ENCODE results near the gene ALOX5AP. TPM values are rescaled to one million over a fixed set of nuclear protein-coding genes. Genes with fewer than 3 reads are reported as not detected.

ALOX5AP gene
- total RNA-seq, 1 donor from 2014 or later = 3.1 TPM

DNA sequence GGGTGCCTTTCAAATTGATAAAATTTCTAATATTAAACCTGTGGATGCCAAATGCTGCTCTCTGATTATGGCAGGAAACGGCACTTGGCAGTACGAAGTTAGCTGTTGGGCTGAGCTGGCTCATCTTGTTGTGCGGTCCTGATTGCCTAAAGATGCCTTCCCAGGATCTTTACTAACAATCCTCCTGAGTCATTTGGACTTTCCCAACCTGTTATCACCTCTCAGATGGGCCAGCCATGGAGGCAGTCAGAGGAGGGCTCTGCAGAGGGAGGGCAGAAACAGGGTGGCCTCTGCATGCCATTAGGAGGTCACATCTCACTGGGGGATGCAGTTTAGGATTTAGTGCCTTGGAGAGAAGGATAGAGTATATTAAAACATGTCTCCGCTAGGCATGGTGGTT lies 27.3 kb downstream of the ALOX5AP start:
- no peak for ATAC-seq

DNA sequence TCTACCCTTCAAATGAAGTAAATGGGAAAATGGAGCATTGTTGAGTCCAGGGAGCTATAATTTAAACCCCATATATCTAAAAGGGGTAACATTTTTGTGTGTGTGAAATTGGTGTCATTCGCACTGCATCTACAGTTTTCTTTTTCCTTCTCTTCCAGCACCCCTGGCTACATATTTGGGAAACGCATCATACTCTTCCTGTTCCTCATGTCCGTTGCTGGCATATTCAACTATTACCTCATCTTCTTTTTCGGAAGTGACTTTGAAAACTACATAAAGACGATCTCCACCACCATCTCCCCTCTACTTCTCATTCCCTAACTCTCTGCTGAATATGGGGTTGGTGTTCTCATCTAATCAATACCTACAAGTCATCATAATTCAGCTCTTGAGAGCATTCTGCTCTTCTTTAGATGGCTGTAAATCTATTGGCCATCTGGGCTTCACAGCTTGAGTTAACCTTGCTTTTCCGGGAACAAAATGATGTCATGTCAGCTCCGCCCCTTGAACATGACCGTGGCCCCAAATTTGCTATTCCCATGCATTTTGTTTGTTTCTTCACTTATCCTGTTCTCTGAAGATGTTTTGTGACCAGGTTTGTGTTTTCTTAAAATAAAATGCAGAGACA lies 28.6 kb downstream of the ALOX5AP start:
- ATAC-seq = no peak

GRCh38 chr13:30766231-30766630 lies 30.9 kb downstream of the ALOX5AP start:
- no peak for ATAC-seq

GRCh38 chr13:30770929-30771328 lies 35.6 kb downstream of the ALOX5AP start:
- no peak for ATAC-seq

- ATAC-seq = no peak
Observed at GRCh38 chr13:30773561-30773960, 38.2 kb downstream of the ALOX5AP start.

- no peak for ATAC-seq
Observed at GRCh38 chr13:30774214-30774730, 38.9 kb downstream of the ALOX5AP start.

DNA sequence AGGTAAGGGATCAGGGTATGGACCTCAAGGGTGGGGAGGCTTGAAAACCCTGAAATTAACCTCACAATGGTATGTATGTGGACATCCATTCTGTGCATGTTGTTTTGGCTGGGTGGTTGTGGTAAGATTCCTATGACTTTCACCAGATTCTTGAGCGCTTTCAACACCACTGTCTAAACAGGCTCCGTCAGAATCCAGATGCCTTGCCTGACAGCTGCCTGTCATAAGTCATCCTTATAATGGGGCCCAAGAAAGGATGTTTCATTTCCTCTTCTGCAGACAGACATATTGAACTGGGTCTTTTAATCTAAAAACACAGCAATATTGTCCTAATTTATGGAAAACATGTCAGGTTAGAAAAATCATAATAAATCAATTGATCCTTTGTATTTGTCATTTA lies 41.3 kb downstream of the ALOX5AP start:
- no peak for ATAC-seq

- no peak for ATAC-seq
Observed at GRCh38 chr13:30779016-30779415, 43.7 kb downstream of the ALOX5AP start.

DNA sequence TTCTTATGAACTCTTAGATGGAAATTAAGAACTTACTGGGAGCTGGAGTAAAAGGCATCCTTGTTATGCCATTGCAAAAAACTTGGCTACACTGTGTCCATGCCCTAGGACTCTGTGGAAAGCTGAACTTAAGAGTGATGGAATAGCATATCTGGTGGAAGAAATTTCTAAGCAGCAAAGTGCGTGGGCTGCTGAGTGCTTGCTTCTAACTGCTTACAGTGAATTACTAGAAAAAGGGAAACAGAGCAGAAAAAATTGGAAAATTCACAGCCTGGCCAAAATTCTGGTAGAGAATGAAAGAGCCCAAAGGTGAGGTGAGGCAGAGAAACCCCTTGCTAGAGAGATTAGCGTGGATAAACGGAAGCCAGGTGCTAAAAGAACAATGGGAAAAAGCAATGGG lies 44.3 kb downstream of the ALOX5AP start:
- no peak for ATAC-seq

DNA sequence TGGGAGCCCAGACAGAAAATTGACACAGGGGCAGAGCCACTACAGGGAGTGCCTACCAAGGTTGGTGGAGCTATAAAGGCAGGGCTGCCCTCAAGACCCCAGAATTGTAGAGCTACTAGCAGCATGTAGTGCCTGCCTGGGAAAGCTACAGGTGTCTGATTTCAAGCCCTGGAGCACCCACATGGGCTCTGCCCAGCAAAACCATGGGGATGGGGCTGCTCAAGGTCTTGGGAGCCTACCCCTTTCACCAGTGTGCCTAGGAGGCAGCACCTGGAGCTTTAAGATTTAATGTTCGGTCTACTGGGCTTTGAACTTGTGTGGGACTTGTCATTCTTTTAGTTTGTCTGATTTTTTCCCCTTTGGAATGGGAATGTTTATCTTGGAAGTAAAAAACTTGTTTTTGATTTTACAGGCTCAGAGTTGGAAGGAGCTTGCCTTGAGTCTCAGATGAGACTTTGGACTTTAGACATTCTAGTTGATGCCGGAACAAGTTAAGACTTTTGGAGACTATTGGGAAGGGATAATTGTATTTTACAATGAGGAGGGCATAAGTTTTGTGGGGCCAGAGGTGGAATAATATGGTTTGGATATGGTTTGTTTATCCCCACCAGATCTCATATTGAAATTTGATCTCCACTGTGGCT lies 45.1 kb downstream of the ALOX5AP start:
- ATAC-seq = no peak

DNA sequence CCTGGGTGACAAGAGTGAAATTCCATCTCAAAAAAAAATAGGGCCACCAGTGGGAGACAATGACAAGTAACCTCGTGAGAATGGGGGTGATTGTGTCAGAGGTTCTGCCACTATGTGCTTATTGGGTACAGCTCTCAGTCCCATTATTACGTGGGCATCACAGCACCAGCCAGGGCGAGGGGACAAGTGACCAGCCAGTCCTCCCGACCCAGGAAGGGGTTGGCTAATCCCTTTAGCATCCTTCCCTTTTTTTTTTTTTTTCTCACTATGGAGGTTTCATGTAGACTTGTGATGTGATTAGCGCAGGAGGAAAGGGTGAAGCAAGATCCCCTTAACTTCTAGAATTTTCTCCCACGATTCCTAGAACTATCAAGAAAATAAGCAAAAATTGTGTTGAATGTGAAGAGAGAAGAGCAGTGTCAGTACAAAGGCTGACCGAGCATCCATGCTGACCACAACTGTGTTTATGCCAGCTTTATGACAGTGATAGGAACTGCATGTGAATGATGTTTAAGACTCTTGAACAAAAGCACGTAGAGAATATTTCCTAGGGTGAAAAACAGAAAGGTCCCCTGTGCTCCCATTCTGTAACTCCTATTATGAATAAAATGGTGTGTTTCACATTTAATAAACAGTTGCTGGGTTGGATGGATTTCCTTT lies 50.0 kb downstream of the ALOX5AP start:
- ATAC-seq = no peak

DNA sequence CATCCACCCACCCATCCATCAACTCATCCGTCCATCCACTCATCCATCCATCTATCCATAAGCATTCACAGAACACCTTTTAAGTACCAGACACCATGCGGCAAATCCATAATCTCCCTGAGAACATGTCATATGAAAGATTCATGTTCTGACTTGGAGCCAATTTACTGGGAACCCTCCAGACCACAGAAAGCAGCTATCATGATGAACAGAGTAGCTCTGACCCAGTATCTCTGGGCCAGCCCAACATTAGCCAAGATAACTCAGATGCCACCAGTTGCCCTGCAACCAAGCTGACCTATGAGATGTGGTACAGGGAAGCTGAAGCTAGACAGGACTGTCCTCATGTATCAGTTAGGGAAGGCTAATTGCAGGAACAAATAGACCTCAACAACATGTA lies 51.3 kb downstream of the ALOX5AP start:
- ATAC-seq = no peak

DNA sequence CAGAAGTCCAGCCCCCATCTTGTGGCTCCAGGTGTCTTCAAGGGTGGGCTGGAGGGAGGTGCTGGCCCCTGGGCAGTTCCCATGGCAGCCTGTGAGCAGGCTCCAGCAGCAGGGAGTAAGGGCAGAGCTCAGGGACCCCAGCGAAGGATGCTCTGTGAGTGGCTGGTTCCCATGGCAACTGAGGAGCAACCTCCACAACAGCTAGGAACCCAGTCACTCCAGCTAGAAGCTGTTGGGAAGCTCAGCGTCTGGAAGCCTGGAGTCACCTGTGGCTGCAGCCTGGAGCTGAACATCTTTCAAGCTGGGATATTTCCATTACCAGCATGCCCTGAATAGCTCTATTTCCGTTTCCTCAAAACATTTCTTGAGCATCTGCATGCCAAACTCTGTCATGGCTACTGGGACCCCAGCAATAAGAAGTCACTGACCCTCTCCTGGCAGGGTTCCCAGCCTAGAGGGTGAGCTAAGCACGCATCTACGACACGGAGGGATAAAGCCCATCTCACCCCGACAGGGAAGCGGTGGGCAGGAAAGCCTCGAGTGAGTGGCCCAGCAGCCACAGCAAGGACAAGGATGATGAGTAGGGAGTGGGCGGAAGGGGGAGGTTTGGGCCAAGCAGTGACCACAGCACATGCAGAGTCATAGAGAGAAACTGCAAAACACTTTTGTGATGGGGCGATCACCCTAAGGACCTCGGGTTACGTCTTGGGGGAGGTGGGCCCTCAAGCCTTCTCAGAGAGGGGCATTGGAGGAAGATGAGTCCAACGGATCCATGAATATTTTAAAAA lies 52.6 kb downstream of the ALOX5AP start:
- ATAC-seq = no peak

GRCh38 chr13:30789166-30789862 lies 54.0 kb downstream of the ALOX5AP start:
- no peak for ATAC-seq

DNA sequence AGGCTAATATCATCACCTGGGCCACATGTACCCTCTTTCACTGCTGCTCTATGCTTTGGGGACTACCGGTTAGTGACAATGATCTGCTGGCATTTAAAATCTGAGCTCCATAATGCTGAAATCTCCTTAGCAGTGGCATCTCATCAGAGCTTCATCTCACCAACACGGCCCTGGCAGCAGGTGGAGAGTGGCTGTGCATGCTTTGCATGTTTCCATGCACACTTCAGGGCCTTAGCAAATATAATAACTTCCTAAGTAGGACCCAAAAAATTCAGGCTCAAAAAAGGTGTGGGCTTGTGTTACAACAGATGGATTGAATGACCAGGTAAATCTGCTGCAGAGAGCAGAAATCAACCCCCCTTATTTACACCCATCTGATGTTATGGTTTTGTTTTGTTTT lies 55.2 kb downstream of the ALOX5AP start:
- ATAC-seq = no peak

GRCh38 chr13:30791354-30792001 lies 56.1 kb downstream of the ALOX5AP start:
- no peak for ATAC-seq

GRCh38 chr13:30792285-30793000 lies 57.1 kb downstream of the ALOX5AP start:
- ATAC-seq = peak; percentile 95

DNA sequence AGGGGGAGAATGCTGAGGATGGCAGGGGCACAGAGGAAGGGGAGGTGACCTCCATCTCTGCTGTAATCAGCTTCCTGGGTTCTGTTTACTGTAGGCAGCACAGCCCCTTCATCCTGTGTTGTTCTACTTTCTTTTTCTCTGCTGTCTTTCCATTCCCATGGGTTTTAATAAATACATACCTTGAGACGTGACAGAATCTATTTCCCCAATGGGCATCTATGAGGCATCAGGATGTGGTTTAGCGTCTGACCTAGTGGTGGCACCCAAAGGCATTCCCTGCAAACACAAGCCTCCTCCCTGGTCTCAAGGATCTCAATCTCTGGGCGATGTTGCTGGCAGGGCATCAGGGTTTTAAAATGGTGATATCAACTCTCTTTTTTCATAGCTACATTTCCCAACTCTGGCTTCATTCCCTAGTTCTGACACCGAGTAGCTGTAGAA lies 60.8 kb downstream of the ALOX5AP start:
- peak; percentile 58 for ATAC-seq

- no peak for ATAC-seq
Observed at GRCh38 chr13:30796631-30797601, 61.6 kb downstream of the ALOX5AP start.
